Esophagus mucosa (tissue), 1 donor: ENCODE measurements around the gene AAGAB. TPM values are rescaled to one million over a fixed set of nuclear protein-coding genes. Genes with fewer than 3 reads are reported as not detected.
"Not testable (repeated sequence)": the region's sequence is repeated elsewhere in the genome, so short reads cannot be mapped to it uniquely, and the experiment has no call there.

Experiments
- ATAC-seq: fragments of 200-7000 bp; cut with Tn5 transposase; one replicate; pipeline ENCODE4 v1.9.1; 2020
- total RNA-seq: library from RNA; stranded (reverse); gene quantifications from one replicate; pipeline ENCODE4 v1.2.4, GENCODE V29; 2023
- donor health status: DM: yes; HTN: yes; CAD: no.

The AAGAB gene
- total RNA-seq, result 34.7 TPM

GRCh38 chr15:67254238-67255175 is at the start of gene AAGAB, which contains the start of gene IQCH:
Gene AAGAB (minus strand): TSS chr15:67254661. CDS start chr15:67254631, 30 bp downstream.
Gene IQCH (plus strand): TSS chr15:67254786. CDS start chr15:67254897, 111 bp downstream.
- ATAC-seq, result peak; percentile 99

- peak; percentile 59 for ATAC-seq
Measured at GRCh38 chr15:67303490-67304363, 49.3 kb upstream of the AAGAB start.

- ATAC-seq, result no peak
Measured at GRCh38 chr15:67300266-67301025, 46.0 kb upstream of the AAGAB start.

GRCh38 chr15:67296684-67297083 is 42.2 kb upstream of the AAGAB start:
- no peak for ATAC-seq

- ATAC-seq, result no peak
Measured at GRCh38 chr15:67296188-67296587, 41.7 kb upstream of the AAGAB start.

- ATAC-seq, result no peak
Measured at GRCh38 chr15:67290319-67290718, 35.9 kb upstream of the AAGAB start.

- not testable (repeated sequence) for ATAC-seq
Measured at GRCh38 chr15:67286400-67286799, 31.9 kb upstream of the AAGAB start.

- ATAC-seq, result not testable (repeated sequence)
Measured at GRCh38 chr15:67285625-67286024, 31.2 kb upstream of the AAGAB start.

GRCh38 chr15:67281714-67282113 is 27.3 kb upstream of the AAGAB start:
- ATAC-seq, result no peak

GRCh38 chr15:67280217-67280616 is 25.8 kb upstream of the AAGAB start:
- ATAC-seq, result no peak

GRCh38 chr15:67276666-67277065 is 22.2 kb upstream of the AAGAB start:
- no peak for ATAC-seq

- ATAC-seq, result no peak
Measured at GRCh38 chr15:67274236-67274635, 19.8 kb upstream of the AAGAB start.

GRCh38 chr15:67267951-67268941 is 13.8 kb upstream of the AAGAB start:
- ATAC-seq, result no peak

GRCh38 chr15:67267440-67267839 is 13.0 kb upstream of the AAGAB start:
- no peak for ATAC-seq

GRCh38 chr15:67266870-67267269 is 12.4 kb upstream of the AAGAB start:
- no peak for ATAC-seq

- no peak for ATAC-seq
Measured at GRCh38 chr15:67259806-67260205, 5.3 kb upstream of the AAGAB start.

GRCh38 chr15:67259379-67259778 is 4.9 kb upstream of the AAGAB start:
- ATAC-seq, result no peak

- not testable (repeated sequence) for ATAC-seq
Measured at GRCh38 chr15:67258412-67258811, 4.0 kb upstream of the AAGAB start.

- ATAC-seq, result no peak
Measured at GRCh38 chr15:67256051-67256450, 1.6 kb upstream of the AAGAB start.

GRCh38 chr15:67253549-67254237 is 768 bp downstream of the AAGAB start:
- ATAC-seq, result no peak
